GM12801 (cell line): ENCODE measurements around the gene RET.

Experiments
- TF ChIP-seq, protein P1 (sequence below): IDR thresholded peaks from one replicate; pipeline ENCODE4 v1.5.1; 2011; ENCODE audit warnings: control low read depth; ENCODE audit not compliant: insufficient read length; ENCODE audit errors: extremely low read depth

Gene RET

DNA sequence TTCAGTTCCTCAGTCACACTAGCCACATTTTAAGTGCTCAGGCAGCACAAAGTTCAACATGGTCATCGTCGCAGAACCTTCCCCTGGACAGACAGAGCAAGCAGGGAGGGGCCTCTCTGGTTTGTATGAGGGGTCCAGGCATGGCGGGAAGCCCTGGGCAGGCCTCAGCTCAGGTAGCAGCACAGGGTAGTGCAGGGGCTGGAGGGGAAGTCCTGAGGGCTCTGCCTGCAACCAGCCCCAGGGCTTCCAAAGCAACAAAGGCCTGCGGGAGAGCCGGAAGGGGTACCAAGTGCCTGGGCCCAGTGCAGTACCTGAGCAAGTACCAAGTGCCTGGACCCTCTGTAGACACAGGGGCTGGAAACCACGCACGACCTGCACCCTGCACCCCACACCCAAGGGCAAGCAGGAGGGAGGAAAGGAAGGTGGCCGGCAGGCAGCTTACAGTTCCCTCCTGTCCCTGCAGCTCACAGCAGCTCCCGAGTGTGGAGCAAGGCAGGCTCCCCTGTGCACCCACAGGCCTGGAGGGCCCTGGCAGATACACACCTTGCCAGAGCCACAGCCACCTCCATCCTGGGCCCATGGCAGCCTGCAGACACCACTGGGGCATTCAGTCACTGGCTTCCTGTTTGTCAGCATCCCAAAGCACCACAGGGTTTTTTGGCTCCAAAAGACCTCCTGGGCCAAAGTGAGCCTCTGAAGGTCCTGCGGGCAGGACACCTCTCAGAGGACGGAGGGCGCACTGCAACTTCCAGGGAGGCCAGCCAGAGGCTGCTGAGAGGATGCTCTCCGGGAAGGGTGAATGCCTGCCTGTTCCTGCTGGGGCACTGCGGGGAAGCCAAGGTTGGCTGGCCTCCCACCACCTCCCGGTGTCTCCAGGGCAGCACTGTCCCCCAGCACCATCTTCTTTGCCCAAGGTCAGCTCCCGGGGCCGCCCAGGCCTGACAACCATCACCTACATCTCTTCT lies 6.5 kb upstream of the RET start:
- TF ChIP-seq, protein P1, sequence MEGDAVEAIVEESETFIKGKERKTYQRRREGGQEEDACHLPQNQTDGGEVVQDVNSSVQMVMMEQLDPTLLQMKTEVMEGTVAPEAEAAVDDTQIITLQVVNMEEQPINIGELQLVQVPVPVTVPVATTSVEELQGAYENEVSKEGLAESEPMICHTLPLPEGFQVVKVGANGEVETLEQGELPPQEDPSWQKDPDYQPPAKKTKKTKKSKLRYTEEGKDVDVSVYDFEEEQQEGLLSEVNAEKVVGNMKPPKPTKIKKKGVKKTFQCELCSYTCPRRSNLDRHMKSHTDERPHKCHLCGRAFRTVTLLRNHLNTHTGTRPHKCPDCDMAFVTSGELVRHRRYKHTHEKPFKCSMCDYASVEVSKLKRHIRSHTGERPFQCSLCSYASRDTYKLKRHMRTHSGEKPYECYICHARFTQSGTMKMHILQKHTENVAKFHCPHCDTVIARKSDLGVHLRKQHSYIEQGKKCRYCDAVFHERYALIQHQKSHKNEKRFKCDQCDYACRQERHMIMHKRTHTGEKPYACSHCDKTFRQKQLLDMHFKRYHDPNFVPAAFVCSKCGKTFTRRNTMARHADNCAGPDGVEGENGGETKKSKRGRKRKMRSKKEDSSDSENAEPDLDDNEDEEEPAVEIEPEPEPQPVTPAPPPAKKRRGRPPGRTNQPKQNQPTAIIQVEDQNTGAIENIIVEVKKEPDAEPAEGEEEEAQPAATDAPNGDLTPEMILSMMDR, result no peak

DNA sequence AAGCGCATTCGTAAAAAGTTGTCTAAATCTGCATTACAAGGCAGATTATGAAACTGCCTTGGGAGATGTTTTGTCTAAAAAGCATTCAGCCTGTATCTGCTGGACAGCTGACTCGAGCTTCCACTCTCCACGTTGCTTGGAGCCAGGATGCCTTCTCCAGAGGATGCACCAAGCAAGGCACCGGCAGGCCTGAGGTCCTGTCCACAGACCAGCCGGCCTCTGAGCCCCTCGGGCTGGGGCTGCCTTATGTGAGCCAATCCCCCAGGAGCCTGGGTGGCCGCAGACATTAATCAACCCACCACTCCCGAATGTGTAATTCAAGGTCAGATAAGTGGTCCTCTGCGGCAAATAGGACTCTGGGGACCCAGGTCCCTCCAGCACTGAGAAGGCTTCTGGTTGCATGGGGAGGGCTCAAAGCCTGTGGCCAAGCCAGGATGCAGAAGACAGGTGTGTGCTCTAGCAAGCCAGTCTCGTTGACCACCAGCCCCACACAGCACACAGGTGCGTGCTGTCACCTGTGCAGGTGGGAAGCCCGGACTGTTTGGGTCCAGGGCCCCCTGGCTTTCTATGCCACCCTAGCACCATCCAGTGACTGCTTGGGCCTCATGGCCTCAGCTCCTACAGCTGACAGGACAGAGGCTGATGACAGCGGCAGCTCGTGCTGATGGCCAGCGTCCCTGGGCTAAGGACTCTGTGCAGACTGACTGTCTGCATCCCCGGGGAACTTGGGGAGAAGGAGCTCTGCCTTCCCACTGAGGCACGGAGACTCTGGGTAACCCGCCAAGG lies 4.8 kb upstream of the RET start:
- TF ChIP-seq, protein P1, result no peak

DNA sequence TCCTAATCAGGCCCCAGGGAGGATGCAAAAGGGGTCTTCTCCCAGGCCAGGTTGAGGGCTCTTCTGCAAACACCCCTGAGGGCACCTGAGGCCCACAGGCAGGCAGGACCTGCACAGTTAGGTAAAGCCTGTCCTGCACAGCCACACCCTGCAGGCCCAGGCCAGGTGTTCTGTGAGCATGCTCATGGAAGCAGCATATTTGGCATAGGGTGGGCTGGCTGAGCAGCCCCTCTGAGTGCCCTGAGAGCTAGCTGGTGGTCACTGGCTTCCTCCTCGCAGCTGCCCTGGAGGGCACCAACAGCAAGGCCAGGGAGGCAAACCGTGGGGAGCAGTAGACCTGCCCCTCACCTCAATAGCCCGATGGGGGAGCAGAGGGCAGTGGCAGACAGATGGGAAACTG lies 3.7 kb upstream of the RET start:
- TF ChIP-seq, protein P1, result no peak

DNA sequence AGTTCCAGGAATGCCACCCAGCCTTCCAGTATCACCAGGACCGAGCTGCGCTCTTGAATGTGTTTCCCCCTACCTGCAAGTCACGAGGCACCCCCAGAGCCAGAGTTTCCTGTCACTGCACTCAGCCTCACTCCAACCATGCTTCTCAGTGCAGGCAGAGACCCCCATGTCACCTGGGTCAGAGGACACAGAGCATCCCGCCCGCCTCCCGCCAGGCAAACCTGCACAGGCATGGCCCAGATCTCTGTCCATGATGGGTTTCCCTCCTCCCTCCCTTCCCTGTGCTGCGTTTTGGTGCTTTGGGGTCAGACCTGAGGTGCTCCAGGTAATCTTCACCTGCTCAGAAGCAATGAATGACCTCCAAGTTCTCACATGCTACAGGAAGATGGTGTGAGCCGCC lies 3.1 kb upstream of the RET start:
- TF ChIP-seq, protein P1, result no peak

DNA sequence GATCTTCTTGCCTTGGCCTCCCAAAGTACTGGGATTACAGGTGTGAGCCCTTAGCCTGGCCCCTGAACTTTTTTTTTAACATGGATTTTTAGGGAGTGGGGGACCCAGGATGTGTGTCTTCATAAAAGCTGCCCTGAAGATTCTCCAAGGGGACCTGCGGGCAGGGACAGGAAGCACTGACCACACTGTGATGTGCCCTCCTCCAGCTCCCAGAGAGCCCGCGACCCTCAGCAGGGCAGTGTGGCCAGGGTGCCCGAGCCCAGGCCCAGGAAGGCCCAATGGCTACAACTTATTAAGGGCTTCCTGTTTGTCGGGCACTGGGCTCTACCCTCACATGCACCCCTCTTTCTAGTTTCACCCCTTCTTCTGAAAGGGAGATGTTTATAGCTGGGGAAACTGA lies 2.5 kb upstream of the RET start:
- TF ChIP-seq, protein P1, result no peak

DNA sequence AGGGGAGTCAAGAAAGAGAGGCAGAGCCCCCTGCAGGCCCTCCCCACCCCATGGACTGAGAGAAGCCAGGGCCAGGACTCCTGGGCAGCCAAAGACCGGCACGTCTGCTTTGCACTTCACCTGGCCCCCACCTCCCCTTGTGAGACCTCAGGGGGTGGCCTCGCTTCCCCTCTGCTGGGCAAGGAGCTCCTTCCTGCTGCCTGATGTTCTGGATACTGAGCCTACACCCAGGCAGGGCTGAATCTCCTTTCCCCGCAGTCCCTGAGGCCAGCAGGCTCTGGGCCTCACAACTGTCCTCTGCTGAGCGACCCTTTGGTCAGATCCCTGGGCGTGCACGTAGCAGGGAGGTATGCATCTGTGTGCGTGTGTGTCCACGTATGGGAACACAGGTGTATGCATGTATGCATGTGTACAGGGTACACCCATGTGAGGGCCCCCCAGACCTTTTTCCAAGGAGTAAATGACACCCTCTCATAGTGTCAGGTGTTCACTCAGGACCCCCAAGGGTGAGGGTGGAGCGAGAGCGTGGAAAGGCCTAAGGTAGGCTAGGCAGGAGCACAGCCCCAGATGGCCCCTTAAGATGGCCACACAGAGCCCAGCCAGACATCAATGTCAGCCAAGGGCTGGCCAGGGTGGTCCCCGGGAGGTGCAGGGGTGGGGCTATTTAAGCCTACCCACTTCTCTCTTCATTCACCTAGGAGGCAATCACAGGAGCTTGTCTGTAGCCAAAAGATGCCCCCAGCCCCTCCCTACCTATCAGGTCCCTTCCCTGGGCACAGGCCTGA lies 1.9 kb upstream of the RET start:
- TF ChIP-seq, protein P1, result no peak

DNA sequence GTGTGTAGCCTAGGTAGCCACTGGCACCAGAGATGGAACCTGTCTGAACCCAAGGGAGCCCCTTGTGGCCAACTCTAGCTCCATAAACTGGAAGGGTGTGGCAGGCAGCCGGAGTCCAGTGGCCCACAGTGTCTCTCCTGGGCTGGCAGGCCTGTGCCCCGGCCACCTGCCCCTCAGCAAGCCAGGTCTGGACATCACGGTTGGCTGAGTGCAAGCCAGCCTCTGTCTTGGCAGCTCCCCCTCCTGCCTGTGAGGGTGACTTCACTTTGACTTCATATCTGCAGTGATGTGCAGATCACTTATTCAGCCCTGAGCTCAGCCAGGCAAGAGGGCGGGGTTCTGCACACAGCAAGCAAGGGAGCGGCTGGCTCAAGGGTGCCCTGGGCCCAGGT lies 1.3 kb upstream of the RET start:
- TF ChIP-seq, protein P1, result no peak
